Tibial nerve (tissue), 4 donors: Measurements from ENCODE around the gene RELN.

ENCODE experiments used
- EP300 ChIP-seq, 2 donors: sonication (generic); formaldehyde crosslinking; IDR thresholded peaks; one replicate each; pipeline ENCODE4 v1.6.1; 2017; ENCODE audit warnings: antibody characterized with exemption in 2 of 2, mild to moderate bottlenecking in 1 of 2
- POLR2A ChIP-seq, 2 donors: fragments of 450-650 bp; IDR thresholded peaks; one replicate each; pipeline ENCODE4 v1.6.1; 2017; ENCODE audit warnings: antibody characterized with exemption in 2 of 2, mild to moderate bottlenecking in 2 of 2, moderate library complexity in 2 of 2
- TF ChIP-seq, protein P1 (sequence below), 5 experiments: fragments of 200-600 bp in 3 of 5; fragments of 450-650 bp in 2 of 5; sonication (generic) in 3 of 5; IDR thresholded peaks; one replicate each; pipeline ENCODE4 v1.5.1; 2016 to 2019; ENCODE audit warnings: antibody characterized with exemption in 5 of 5, mild to moderate bottlenecking in 3 of 5, moderate library complexity in 2 of 5

DNA sequence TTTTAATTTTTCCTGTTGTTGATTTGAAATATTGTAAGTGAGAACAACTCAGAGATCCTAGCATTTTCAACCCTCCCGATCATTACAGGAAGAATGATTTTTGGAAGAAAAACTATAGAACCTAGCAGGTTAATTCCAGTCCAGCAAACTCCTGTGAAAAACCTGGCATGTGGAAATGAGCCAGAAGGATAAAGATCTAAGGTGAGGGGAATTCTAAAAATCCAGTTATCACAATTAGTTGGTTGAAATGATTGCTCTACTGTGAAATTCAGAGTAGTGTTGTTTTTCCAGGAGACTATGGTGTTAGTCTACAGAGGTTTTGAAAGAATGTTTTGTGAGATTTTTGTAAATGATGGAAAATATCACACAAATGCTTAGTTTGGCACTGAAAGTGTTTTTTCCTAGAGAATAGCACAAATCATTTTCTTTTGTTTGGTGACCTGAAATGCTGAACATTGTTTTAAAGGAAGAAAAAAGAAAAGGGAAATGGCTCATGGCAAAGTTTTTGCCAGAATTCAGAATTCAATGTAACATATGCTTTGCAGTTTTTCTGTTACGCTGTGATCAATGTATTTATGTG, 391.0 kb downstream of the RELN start:
- TF ChIP-seq, protein P1, sequence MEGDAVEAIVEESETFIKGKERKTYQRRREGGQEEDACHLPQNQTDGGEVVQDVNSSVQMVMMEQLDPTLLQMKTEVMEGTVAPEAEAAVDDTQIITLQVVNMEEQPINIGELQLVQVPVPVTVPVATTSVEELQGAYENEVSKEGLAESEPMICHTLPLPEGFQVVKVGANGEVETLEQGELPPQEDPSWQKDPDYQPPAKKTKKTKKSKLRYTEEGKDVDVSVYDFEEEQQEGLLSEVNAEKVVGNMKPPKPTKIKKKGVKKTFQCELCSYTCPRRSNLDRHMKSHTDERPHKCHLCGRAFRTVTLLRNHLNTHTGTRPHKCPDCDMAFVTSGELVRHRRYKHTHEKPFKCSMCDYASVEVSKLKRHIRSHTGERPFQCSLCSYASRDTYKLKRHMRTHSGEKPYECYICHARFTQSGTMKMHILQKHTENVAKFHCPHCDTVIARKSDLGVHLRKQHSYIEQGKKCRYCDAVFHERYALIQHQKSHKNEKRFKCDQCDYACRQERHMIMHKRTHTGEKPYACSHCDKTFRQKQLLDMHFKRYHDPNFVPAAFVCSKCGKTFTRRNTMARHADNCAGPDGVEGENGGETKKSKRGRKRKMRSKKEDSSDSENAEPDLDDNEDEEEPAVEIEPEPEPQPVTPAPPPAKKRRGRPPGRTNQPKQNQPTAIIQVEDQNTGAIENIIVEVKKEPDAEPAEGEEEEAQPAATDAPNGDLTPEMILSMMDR (IDR thresholded peaks at IDR 0.05): no peak
- no peak for TF ChIP-seq POLR2A (IDR thresholded peaks at IDR 0.05)
- no peak for TF ChIP-seq EP300 (IDR thresholded peaks at IDR 0.05)
